Tibial artery (tissue), 4 donors: ENCODE results near the gene GOLM1.

ENCODE experiments used
- DNase-seq, 2 donors: peaks; one replicate each; pipeline ENCODE4 v3.0.0-alpha.2; 2019
- H3K27ac ChIP-seq, 2 donors: fragments of 200-600 bp; sonication (generic) in 1 of 2; 1 replicate in 1 of 2; 2 replicates in 1 of 2; pipeline ENCODE4 v1.5.1; 2018 to 2019; ENCODE audit warnings: mild to moderate bottlenecking in 1 of 2
- H3K27me3 ChIP-seq, 2 donors: fragments of 200-600 bp; sonication (generic) in 1 of 2; one replicate each; pipeline versions ENCODE4 v1.5.1 to v1.6.0; 2016 to 2019
- H3K36me3 ChIP-seq, 3 donors: fragments of 200-600 bp; sonication (generic) in 2 of 3; one replicate each; pipeline ENCODE4 v1.5.1; 2016 to 2019; ENCODE audit warnings: mild to moderate bottlenecking in 2 of 3
- H3K4me1 ChIP-seq, 4 donors: fragments of 200-600 bp; sonication (generic) in 2 of 4; 1 replicate in 3 of 4; 2 replicates in 1 of 4; pipeline ENCODE4 v1.5.1; 2016 to 2019
- H3K4me3 ChIP-seq, 2 donors: fragments of 200-600 bp; sonication (generic) in 1 of 2; 1 replicate in 1 of 2; 2 replicates in 1 of 2; pipeline ENCODE4 v1.5.1; 2018 to 2019; ENCODE audit warnings: mild to moderate bottlenecking in 2 of 2
- H3K9me3 ChIP-seq, 3 donors: fragments of 200-600 bp; sonication (generic) in 1 of 3; one replicate each; pipeline ENCODE4 v1.5.1; 2016 to 2019
- intact Hi-C: fragments of 100-400 bp; cut with DNase I; formaldehyde crosslinking; loops from one replicate; pipeline ENCODE4 v1.15.0; 2023; ENCODE audit warnings: low total_unique reads
- TF ChIP-seq, protein P1 (sequence below), 2 experiments: fragments of 200-600 bp in 1 of 2; fragments of 450-650 bp in 1 of 2; IDR thresholded peaks; one replicate each; pipeline ENCODE4 v1.5.1; 2017 to 2019; ENCODE audit warnings: antibody characterized with exemption in 2 of 2, mild to moderate bottlenecking in 1 of 2, moderate library complexity in 1 of 2

Gene GOLM1

DNA sequence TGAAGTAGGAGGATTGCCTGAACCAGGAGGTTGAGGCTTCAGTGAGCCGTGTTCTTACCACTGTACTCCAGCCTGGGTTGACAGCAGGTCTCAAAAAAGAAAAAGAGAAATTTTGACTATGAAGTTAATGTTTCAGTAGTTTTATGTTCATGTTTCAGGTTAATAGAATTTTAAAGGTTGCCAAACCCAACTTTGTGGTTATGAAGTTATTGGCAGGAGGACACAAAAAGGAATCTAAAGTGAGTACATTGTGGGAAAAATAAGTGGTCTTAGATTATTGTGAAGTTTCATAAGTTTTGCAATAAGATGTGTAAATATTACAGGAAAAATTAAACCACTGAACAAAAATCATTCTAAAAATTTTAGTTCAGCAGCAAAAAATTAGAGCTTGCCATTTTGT, 78.6 kb downstream of the GOLM1 start:
- H3K36me3 ChIP-seq: peaks cover 48 to 83% (median 65%) of the 10 kb centered on the region in 3 donors
- H3K27me3 ChIP-seq: no peaks in the 10 kb centered on the region
- TF ChIP-seq, protein P1, sequence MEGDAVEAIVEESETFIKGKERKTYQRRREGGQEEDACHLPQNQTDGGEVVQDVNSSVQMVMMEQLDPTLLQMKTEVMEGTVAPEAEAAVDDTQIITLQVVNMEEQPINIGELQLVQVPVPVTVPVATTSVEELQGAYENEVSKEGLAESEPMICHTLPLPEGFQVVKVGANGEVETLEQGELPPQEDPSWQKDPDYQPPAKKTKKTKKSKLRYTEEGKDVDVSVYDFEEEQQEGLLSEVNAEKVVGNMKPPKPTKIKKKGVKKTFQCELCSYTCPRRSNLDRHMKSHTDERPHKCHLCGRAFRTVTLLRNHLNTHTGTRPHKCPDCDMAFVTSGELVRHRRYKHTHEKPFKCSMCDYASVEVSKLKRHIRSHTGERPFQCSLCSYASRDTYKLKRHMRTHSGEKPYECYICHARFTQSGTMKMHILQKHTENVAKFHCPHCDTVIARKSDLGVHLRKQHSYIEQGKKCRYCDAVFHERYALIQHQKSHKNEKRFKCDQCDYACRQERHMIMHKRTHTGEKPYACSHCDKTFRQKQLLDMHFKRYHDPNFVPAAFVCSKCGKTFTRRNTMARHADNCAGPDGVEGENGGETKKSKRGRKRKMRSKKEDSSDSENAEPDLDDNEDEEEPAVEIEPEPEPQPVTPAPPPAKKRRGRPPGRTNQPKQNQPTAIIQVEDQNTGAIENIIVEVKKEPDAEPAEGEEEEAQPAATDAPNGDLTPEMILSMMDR (IDR thresholded peaks at IDR 0.05): no peak

DNA sequence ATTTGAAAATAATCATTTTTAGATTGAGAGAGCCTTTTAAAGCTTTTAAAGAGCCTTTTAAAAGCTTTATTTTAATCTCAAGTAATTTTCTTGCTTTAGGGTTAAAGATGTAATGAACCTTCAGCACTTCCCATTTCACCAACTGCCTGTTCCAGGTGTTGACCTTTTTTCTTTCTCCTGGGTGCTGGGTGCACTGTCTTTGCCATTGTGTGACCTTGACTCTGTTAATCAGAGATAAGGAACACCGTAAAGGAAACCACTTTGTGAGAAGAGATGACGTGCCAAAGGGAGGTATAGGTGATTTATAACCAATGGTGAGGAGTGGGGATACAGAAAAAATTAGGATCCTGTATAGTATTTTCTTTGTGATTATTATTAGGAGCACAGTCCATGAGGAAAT, 90.2 kb downstream of the GOLM1 start:
- intact Hi-C loops: no loop called here
- no peaks in the 10 kb centered on the region for H3K9me3 ChIP-seq
- peaks cover 51 to 88% (median 80%) of the 10 kb centered on the region in 3 donors for H3K36me3 ChIP-seq
- no peak overlapping the region for H3K4me3 ChIP-seq
- TF ChIP-seq, protein P1 (IDR thresholded peaks at IDR 0.05): no peak
- no peak for DNase-seq
- no peaks in the 10 kb centered on the region for H3K27me3 ChIP-seq
- H3K27ac ChIP-seq: no peak overlapping the region
- no peaks in the 10 kb centered on the region for H3K4me1 ChIP-seq

More for the DNA sequence above, 78.6 kb downstream of the GOLM1 start:
- Histone ChIP-seq H3K4me3 (no peak overlapping the region), H3K9me3 (no peaks in the 10 kb centered on the region), H3K4me1 (no peaks in the 10 kb centered on the region), H3K27ac (no peak overlapping the region)
- DNase-seq: no peak
- intact Hi-C loops: no loop called here

DNA sequence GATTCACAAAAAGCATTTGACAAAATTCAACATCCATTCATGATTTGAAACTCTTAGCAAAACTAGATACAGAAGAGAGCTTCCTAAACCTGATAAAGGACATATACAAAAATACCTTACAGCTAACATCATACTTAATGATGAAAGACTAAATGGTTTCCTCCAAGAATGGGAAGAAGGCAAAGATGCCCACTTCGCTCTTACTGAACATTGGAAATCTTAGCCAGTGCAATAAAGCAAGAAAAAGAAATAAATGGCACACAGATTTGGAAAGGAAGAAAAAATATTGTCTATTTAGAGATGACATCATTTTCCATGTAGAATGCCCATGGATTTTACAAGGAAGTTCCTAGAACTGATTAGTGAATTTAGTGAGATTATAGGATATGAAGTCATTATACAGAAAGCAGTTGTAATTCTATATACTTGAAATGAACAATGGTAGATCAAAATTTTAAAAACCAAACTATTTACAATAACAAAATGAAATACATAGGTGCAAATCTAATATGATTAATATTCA, 94.0 kb downstream of the GOLM1 start:
- H3K9me3 ChIP-seq: no peaks in the 10 kb centered on the region
- intact Hi-C loops: no loop called here
- no peak overlapping the region for H3K4me3 ChIP-seq
- no peaks in the 10 kb centered on the region for H3K27me3 ChIP-seq
- DNase-seq: no peak
- H3K27ac ChIP-seq: no peak overlapping the region
- peaks cover 48 to 68% (median 65%) of the 10 kb centered on the region in 3 donors for H3K36me3 ChIP-seq
- TF ChIP-seq, protein P1 (IDR thresholded peaks at IDR 0.05): no peak
- no peaks in the 10 kb centered on the region for H3K4me1 ChIP-seq

DNA sequence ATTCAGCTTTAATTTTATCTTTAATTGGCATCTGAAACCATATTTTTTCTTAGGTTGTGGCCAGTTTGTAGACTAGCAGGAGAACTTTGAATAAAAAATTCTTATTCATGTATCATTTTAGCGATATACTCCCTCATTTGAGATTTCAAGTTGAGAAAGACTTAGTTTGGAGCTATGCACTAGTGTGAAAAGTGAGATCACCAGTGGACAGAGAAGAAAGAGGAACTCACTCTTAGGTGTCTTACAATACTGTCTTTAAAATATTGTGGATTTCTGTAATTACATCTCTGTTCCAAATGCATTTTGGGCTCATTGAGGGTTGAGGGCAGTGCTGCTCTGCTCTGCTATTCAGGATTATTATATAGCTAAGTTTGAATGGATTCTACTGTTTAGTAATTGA, 103.8 kb downstream of the GOLM1 start:
- TF ChIP-seq, protein P1 (IDR thresholded peaks at IDR 0.05): no peak

DNA sequence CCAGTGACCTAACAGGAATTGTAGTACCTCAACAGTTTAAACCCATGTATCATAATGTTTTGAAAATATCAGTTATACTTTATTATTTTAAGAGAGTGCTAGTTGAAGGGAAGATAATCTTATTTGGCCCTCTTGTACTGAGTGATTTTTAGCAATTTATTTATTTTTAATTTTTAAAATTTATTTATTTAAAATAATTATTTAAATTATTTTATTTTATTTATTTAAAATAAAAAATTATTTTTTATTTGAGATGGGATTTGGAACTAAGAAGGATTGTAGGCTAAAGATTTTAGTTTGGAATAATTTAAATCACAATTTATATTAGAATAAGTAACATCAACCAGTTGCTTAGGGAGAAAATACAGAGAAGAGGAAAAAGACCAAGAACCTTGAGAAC, 104.3 kb downstream of the GOLM1 start:
- intact Hi-C loops: no loop called here
- H3K4me1 ChIP-seq: no peaks in the 10 kb centered on the region
- H3K27me3 ChIP-seq: no peaks in the 10 kb centered on the region
- H3K27ac ChIP-seq: no peak overlapping the region
- H3K9me3 ChIP-seq: no peaks in the 10 kb centered on the region
- H3K4me3 ChIP-seq: no peak overlapping the region
- peaks cover 17 to 31% (median 20%) of the 10 kb centered on the region in 3 donors for H3K36me3 ChIP-seq
- TF ChIP-seq, protein P1 (IDR thresholded peaks at IDR 0.05): no peak
- no peak for DNase-seq

More for the DNA sequence above, 103.8 kb downstream of the GOLM1 start:
- no peak overlapping the region for H3K4me3 ChIP-seq
- no peaks in the 10 kb centered on the region for H3K4me1 ChIP-seq
- no peaks in the 10 kb centered on the region for H3K9me3 ChIP-seq
- DNase-seq: no peak
- no peak overlapping the region for H3K27ac ChIP-seq
- no peaks in the 10 kb centered on the region for H3K27me3 ChIP-seq
- intact Hi-C loops: no loop called here
- peaks cover 17 to 31% (median 20%) of the 10 kb centered on the region in 3 donors for H3K36me3 ChIP-seq

DNA sequence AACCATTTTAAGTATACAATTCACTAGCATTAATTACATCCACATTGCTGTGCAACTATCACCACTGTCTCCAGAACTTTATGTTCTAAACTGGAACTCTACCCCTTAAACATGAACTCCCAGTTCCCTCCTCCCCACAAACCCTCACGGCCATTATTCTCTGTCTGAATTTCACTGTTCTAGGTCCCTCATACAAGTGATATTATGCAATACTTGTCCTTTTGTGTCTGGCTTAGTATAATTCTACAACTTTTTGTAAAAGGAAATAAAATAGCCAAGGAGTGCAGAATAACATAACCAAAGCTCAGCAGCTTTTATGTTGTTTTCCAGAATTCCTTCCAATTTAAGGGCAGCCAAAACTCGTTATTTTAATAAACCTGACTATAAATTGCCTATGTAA, 105.2 kb downstream of the GOLM1 start:
- DNase-seq: no peak
- no peak overlapping the region for H3K4me3 ChIP-seq
- no peaks in the 10 kb centered on the region for H3K4me1 ChIP-seq
- no peak overlapping the region for H3K27ac ChIP-seq
- no peaks in the 10 kb centered on the region for H3K9me3 ChIP-seq
- intact Hi-C loops: no loop called here
- peaks cover 17 to 27% (median 20%) of the 10 kb centered on the region in 3 donors for H3K36me3 ChIP-seq
- no peaks in the 10 kb centered on the region for H3K27me3 ChIP-seq
- TF ChIP-seq, protein P1 (IDR thresholded peaks at IDR 0.05): no peak
